ENCODE data around the gene CNTLN.

GRCh38 chr9:17367035-17367434 is 232.2 kb downstream of the CNTLN start:
- no peak for TF ChIP-seq POLR2AphosphoS5 (IDR thresholded peaks at IDR 0.05)
- no peak for TF ChIP-seq CTCF (IDR thresholded peaks at IDR 0.05)
- no peak for TF ChIP-seq POLR2A (IDR thresholded peaks at IDR 0.05)
